ENCODE results near the gene IZUMO4.

The IZUMO4 gene, protein sequence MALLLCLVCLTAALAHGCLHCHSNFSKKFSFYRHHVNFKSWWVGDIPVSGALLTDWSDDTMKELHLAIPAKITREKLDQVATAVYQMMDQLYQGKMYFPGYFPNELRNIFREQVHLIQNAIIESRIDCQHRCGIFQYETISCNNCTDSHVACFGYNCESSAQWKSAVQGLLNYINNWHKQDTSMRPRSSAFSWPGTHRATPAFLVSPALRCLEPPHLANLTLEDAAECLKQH

DNA sequence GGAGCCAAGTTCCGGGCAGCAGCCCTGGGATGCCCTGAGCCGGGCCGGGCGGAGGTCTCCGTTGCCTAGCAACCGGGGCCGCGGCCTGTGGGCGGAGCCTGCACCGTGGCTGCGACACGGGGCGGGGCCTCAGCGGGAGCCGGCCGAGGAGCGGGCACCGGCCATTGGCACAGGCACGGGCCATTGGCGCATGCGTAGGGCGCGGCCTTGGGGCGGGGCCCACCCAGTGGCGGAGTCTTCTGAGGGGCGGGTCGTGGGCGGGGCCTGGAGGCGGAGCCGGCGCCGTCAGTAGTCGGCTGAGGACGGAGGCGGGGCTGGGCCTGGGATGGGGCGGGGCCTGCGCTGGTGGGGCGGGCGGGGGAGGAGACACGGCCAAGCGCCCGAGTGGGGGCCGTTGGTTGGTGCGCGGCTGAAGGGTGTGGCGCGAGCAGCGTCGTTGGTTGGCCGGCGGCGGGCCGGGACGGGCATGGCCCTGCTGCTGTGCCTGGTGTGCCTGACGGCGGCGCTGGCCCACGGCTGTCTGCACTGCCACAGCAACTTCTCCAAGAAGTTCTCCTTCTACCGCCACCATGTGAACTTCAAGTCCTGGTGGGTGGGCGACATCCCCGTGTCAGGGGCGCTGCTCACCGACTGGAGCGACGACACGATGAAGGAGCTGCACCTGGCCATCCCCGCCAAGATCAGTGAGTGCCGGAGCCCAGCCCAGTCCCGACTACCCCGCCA is at the start of gene IZUMO4:
Gene IZUMO4 (plus strand): TSS at position 436 of the 723 bp plus-strand sequence. CDS start 31 bp downstream, at position 467.
- peak within 1 kb of the TSS; percentile 86 for H3K27ac ChIP-seq (ENCODE audit: low read depth, low read length)
- H3K9ac ChIP-seq (ENCODE audit: low read depth, low read length), result no peak within 1 kb of the TSS; the same call in 1 of the 2 replicates
- H3K36me3 ChIP-seq (ENCODE audit: control insufficient read depth, insufficient read depth, low read length), result peaks cover 22% of the 10 kb centered on the region
- H3K9me3 ChIP-seq (ENCODE audit: control insufficient read depth, insufficient read depth, low read length), result no peaks in the 10 kb centered on the region
- H3K4me1 ChIP-seq (ENCODE audit: control insufficient read depth, insufficient read depth, low read length), result no peaks in the 10 kb centered on the region
- peak within 1 kb of the TSS; percentile 74 for H3K4me3 ChIP-seq (ENCODE audit: low read depth, low read length)
- no peaks in the 10 kb centered on the region for H3K27me3 ChIP-seq (ENCODE audit: control insufficient read depth, insufficient read depth, low read length)

DNA sequence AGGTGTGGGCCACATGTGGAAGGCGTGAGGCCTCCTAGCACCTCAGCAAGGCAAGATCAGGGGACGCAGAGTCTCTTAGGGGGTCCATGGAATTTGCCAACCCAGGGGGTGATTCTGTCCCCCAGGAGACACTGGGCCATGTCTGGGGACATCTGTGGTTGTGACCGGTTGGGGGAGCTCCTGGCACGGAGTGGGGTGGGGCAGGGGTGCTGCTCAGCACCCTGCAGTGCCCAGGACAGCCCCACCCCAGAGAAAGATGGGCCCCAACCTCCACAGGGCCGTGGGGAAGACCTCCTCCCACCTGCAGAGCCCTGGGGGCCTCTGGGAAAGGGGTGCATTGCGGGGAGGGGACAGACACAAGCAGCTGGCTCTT is 49.7 kb upstream of the IZUMO4 start:
- Histone ChIP-seq H3K4me3 (ENCODE audit: low read depth, low read length) (no peak overlapping the region), H3K27me3 (ENCODE audit: control insufficient read depth, insufficient read depth, low read length) (no peaks in the 10 kb centered on the region), H3K27ac (ENCODE audit: low read depth, low read length) (no peak overlapping the region), H3K36me3 (ENCODE audit: control insufficient read depth, insufficient read depth, low read length) (peaks cover 44% of the 10 kb centered on the region), H3K9ac (ENCODE audit: low read depth, low read length) (no peak overlapping the region), H3K4me1 (ENCODE audit: control insufficient read depth, insufficient read depth, low read length) (peaks cover 12% of the 10 kb centered on the region), H3K9me3 (ENCODE audit: control insufficient read depth, insufficient read depth, low read length) (no peaks in the 10 kb centered on the region)

DNA sequence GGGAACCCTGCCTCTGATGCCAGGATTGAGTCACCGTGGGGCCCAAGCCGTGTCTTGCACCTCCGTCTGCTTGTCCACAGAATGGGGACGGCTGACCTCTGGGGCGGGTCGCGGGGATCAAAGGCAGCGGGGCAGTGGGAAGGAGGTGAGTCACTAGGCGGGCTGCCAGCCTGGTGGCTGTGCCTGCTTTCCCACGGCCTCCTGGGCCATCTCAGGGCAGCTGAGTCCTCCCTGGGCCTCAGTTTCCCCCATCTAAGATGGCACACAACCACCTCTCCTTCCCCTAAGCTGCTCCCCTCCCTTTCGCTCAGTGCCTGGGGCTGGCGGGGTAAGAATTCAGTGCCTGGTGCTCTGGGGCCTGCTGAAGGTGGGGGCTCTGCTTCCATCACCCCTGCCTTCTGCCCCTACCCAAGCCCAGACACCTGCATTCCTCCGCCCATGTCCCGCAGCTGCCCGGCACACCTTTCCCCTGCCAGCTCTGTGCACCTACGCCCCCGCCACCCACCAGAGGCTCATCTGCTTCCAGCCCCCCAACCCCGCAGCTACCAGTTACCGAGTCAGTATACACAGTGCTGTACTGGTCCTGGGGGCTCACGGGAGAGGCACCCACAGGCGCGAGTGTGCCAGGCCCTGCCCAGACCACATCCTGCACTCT is 49.1 kb upstream of the IZUMO4 start:
- no peak overlapping the region for H3K27ac ChIP-seq (ENCODE audit: low read depth, low read length)
- no peaks in the 10 kb centered on the region for H3K9me3 ChIP-seq (ENCODE audit: control insufficient read depth, insufficient read depth, low read length)
- no peak overlapping the region for H3K4me3 ChIP-seq (ENCODE audit: low read depth, low read length)
- no peaks in the 10 kb centered on the region for H3K27me3 ChIP-seq (ENCODE audit: control insufficient read depth, insufficient read depth, low read length)
- H3K4me1 ChIP-seq (ENCODE audit: control insufficient read depth, insufficient read depth, low read length), result peaks cover 8% of the 10 kb centered on the region
- H3K36me3 ChIP-seq (ENCODE audit: control insufficient read depth, insufficient read depth, low read length), result peaks cover 41% of the 10 kb centered on the region
- no peak overlapping the region for H3K9ac ChIP-seq (ENCODE audit: low read depth, low read length)

DNA sequence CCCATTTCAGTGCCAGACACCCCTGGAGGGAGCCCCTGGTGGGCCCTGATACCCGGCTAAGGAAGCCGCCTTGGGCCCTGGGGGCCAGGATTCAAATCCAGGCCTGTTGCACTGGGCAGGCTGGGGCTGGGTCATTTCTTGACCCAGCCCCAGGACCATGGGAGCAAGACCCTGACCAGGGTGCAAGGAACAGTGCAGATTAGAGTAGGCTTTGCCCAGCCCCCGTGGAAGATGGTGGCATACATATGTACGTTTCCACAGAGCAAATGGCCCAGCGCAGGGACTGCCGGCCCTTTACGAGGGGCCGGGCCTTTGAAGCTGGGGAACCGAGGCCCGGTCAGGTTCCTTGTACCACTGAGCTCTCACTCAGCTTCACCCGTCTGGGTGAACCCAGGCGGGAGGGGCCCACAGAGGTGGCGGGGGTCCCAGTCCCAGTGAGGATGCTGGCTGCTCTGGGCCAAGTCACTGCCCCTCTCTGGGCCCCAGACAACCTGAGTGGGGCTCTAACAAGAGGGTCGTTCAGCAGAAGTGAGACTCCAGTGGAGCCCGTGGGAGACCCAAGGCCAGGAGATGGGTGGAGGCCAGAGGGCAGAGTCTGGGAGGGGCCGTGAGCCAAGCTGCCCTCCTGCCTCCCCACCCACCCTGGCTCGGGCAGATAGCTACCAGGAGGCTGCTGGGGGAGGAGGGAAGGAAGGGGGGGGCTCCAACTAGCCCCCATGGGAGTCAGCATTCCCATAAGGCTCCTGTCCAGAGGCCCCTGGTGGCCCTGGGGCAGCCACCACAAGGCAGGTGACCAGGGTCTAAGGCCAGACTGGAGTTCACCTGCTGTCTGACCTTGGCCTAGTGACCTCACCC is 48.4 kb upstream of the IZUMO4 start:
- Histone ChIP-seq H3K9ac (ENCODE audit: low read depth, low read length) (no peak overlapping the region), H3K36me3 (ENCODE audit: control insufficient read depth, insufficient read depth, low read length) (peaks cover 34% of the 10 kb centered on the region), H3K27ac (ENCODE audit: low read depth, low read length) (no peak overlapping the region)

DNA sequence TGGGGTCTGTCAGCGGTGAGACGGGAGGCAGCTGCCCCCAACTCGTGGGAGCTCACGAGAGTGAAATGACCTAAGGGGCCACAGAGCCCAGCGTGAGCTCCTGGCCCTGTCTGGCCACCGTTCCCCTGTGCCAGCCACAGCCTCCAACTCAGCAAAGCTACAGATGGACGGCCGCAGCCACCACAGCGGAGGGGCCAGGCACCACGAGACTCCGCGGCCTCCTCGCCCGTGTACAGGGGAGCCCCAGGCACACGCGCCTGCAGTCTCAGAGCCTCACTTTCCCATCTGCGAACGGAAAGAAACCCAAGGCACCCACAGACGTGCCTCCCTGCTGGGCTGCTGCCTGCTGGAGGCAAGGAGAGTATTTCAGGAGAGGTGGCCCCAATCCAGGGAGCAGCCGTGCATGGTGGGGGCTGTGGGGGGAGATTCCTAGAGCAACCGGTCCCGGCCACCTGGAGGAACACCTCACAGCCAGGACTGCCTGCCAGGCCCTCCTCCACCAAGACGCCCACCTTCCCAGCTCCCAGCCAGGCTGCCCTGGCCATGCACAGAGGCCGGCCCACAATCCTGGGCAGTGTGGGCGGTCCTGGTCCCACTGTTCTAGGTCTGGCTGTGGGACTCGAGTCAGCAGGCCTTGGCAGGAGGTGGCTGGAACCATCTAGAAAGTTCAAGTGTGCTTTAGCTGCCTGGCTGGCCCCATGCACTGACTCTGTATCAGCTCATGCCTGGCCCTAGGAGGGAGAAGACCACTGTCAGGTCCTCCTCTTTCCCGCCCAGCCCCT is 47.6 kb upstream of the IZUMO4 start:
- Histone ChIP-seq H3K9me3 (ENCODE audit: control insufficient read depth, insufficient read depth, low read length) (no peaks in the 10 kb centered on the region), H3K9ac (ENCODE audit: low read depth, low read length) (no peak overlapping the region; the same call in 1 of the 2 replicates), H3K27me3 (ENCODE audit: control insufficient read depth, insufficient read depth, low read length) (no peaks in the 10 kb centered on the region), H3K4me1 (ENCODE audit: control insufficient read depth, insufficient read depth, low read length) (0 out of 2 replicates have a peak, but pooled peaks cover 4% of the 10 kb centered on the region), H3K4me3 (ENCODE audit: low read depth, low read length) (peak overlapping the region; percentile 92), H3K36me3 (ENCODE audit: control insufficient read depth, insufficient read depth, low read length) (peaks cover 31% of the 10 kb centered on the region), H3K27ac (ENCODE audit: low read depth, low read length) (no peak overlapping the region)

More for the DNA sequence above, 48.4 kb upstream of the IZUMO4 start:
- Histone ChIP-seq H3K4me3 (ENCODE audit: low read depth, low read length) (no peak overlapping the region), H3K9me3 (ENCODE audit: control insufficient read depth, insufficient read depth, low read length) (no peaks in the 10 kb centered on the region), H3K4me1 (ENCODE audit: control insufficient read depth, insufficient read depth, low read length) (peaks cover 4% of the 10 kb centered on the region; the same call in 1 of the 2 replicates), H3K27me3 (ENCODE audit: control insufficient read depth, insufficient read depth, low read length) (no peaks in the 10 kb centered on the region)

DNA sequence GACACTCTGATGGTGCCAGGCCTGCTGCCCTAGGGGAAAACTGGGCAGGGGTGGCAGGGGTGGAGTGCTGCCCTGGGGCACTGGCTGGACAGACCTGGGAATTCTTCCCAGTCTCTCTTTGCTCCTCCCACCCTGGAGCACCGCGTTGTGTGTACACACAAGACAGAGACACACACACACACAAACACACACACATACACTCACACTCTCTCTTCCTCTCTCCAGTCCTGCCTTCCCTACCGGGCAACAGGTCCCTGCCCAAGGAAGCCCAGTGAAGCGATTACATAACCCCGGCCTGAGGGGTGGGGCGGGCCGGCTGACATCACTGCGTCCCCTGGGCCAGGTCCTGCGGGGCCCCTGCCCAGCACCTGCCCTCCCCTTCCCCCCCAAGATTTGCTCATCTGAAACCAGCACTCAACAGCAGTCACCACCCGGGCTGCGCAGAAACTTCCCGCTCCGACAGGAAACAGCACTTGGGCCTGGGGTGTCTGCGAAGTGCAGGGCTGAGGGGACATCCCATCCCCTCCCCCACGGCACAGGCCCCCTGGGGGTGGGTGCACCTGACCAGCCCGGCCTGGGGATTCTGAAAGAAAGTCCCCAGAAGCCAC is 46.9 kb upstream of the IZUMO4 start:
- Histone ChIP-seq H3K4me1 (ENCODE audit: control insufficient read depth, insufficient read depth, low read length) (0 out of 2 replicates have a peak, but pooled peaks cover 4% of the 10 kb centered on the region), H3K36me3 (ENCODE audit: control insufficient read depth, insufficient read depth, low read length) (peaks cover 25% of the 10 kb centered on the region), H3K27ac (ENCODE audit: low read depth, low read length) (peak overlapping the region; percentile 42), H3K9ac (ENCODE audit: low read depth, low read length) (peak overlapping the region; percentile 59; the same call in 1 of the 2 replicates), H3K27me3 (ENCODE audit: control insufficient read depth, insufficient read depth, low read length) (no peaks in the 10 kb centered on the region), H3K4me3 (ENCODE audit: low read depth, low read length) (peak overlapping the region; percentile 92), H3K9me3 (ENCODE audit: control insufficient read depth, insufficient read depth, low read length) (no peaks in the 10 kb centered on the region)

DNA sequence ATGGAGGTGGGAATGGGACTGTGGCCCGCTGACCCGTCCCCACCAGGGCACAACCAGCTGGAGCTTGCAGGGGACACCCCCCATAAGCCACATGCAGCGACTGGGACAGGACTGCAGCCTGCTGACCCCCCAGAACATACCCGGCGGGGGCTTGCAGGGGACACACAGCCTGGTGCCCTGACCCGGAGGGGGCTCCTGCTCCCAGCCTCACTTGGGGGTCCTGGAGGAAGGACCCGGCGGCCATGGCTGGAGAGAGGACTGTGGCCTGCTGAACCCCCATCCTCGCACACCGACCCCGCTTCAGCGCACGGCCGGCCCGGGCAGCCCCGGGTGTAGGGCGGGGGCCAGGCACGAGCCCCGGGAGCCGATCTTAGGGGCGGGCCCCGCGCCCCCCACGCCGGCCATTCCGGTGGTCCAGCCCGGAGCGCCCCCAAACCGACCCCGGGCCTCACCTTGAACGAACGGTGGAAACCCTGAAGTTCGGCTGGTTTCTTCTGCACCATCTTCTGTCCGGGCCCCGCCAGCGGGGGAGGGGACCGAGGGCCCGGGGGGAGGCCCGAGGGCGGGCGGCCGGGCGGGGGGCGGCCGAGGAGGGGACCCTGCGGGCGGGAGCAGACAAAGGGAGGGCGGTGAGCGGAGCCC is 46.2 kb upstream of the IZUMO4 start:
- Histone ChIP-seq H3K27ac (ENCODE audit: low read depth, low read length) (peak overlapping the region; percentile 42), H3K4me3 (ENCODE audit: low read depth, low read length) (peak overlapping the region; percentile 92), H3K9ac (ENCODE audit: low read depth, low read length) (peak overlapping the region; percentile 59; the same call in 1 of the 2 replicates), H3K9me3 (ENCODE audit: control insufficient read depth, insufficient read depth, low read length) (no peaks in the 10 kb centered on the region), H3K36me3 (ENCODE audit: control insufficient read depth, insufficient read depth, low read length) (peaks cover 19% of the 10 kb centered on the region), H3K4me1 (ENCODE audit: control insufficient read depth, insufficient read depth, low read length) (0 out of 2 replicates have a peak, but pooled peaks cover 4% of the 10 kb centered on the region), H3K27me3 (ENCODE audit: control insufficient read depth, insufficient read depth, low read length) (no peaks in the 10 kb centered on the region)

DNA sequence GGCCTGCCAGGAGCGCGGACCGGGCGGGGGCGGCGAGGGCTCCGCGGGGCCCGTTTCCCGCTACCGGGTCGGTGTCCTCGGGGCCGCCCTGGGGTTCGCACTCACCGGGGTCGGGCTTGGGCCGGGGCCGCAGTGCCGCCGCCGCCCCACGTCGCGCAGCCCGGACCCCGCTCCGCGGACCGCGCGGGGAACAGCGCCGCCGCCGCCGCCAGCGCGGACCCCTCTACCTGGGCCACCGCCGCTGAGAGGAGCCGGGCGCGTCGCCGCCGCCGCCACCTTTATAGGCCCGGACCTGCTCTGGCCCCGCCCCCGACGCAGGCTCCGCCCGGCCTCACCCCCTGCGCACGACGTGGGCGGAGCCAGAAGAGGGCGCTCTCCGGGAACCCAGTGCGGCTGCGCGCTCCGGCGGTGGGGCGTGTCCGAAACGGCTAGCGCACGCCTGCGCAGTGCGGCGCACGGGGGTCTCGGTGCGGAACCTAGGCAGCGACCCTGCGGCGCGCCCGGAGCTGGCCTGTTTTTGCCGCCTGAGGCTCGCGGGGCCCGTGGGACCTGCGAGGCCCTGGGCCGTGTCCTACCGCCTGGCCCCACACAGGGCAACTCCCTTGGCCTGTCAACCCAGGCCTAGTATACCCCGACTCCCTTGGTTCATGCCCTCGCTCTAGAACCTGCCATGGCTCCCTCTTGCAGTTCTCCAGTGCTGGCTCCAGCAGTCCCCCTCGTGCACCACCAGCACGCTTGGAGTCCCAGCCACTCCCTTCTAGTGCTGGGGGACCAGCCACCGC is 45.5 kb upstream of the IZUMO4 start, which contains the start of gene MKNK2:
Gene MKNK2 (minus strand): TSS at position 254 of the 782 bp plus-strand sequence. CDS start 393 bp downstream, outside the sequence.
- peak within 1 kb of the TSS; percentile 46 for H3K27ac ChIP-seq (ENCODE audit: low read depth, low read length)
- no peaks in the 10 kb centered on the region for H3K27me3 ChIP-seq (ENCODE audit: control insufficient read depth, insufficient read depth, low read length)
- H3K9me3 ChIP-seq (ENCODE audit: control insufficient read depth, insufficient read depth, low read length), result no peaks in the 10 kb centered on the region
- H3K4me1 ChIP-seq (ENCODE audit: control insufficient read depth, insufficient read depth, low read length), result 0 out of 2 replicates have a peak, but pooled peaks cover 4% of the 10 kb centered on the region
- peak within 1 kb of the TSS; percentile 59; the same call in 1 of the 2 replicates for H3K9ac ChIP-seq (ENCODE audit: low read depth, low read length)
- peak within 1 kb of the TSS; percentile 92 for H3K4me3 ChIP-seq (ENCODE audit: low read depth, low read length)
- H3K36me3 ChIP-seq (ENCODE audit: control insufficient read depth, insufficient read depth, low read length), result peaks cover 13% of the 10 kb centered on the region
